Keratinocyte (primary cell): ENCODE data around the gene TBC1D2. TPM values are rescaled to one million over a fixed set of nuclear protein-coding genes. Genes with fewer than 3 reads are reported as not detected.
A peak's percentile ranks its signal among the peaks of the same experiment; 100 is the strongest.
"Not testable (repeated sequence)": the region's sequence is repeated elsewhere in the genome, so short reads cannot be mapped to it uniquely, and the experiment has no call there.

ENCODE experiments used
- DNase-seq: peaks from one replicate; pipeline ENCODE4 v3.0.0-alpha.2; 2011; ENCODE audit warnings: low read depth, missing footprints, low spot score
- FAIRE-seq: peaks from 2 replicates; lab custom pipeline; 2011; peaks lifted over from hg19 to GRCh38; lab: Jason Lieb, UNC
- H2AFZ ChIP-seq: 2 replicates; pipeline ENCODE4 v1.6.0; 2012; ENCODE audit warnings: low read length, control low read depth, inconsistent platforms; ENCODE audit not compliant: control insufficient read depth
- H3K27ac ChIP-seq: 2 replicates; pipeline ENCODE4 v1.5.1; 2011; ENCODE audit warnings: low read length; ENCODE audit not compliant: control insufficient read depth, insufficient read depth
- H3K27me3 ChIP-seq: 3 replicates; pipeline ENCODE4 v1.6.0; 2011; ENCODE audit warnings: low read length; ENCODE audit not compliant: control insufficient read depth, insufficient read depth; ENCODE audit errors: extremely low read depth
- H3K36me3 ChIP-seq, 2 experiments: 2 replicates in 1 of 2; 3 replicates in 1 of 2; pipeline ENCODE4 v1.5.1; 2011; ENCODE audit warnings: low read length in 2 of 2, mild to moderate bottlenecking in 1 of 2; ENCODE audit not compliant: control insufficient read depth in 2 of 2, insufficient read depth in 2 of 2; ENCODE audit errors: extremely low read depth in 1 of 2
- H3K4me1 ChIP-seq: 3 replicates; pipeline ENCODE4 v1.5.1; 2011; ENCODE audit warnings: low read length; ENCODE audit not compliant: control insufficient read depth, insufficient read depth; ENCODE audit errors: extremely low read depth
- H3K4me2 ChIP-seq: 3 replicates; pipeline ENCODE4 v1.6.0; 2011; ENCODE audit warnings: low read depth, low read length; ENCODE audit not compliant: control insufficient read depth, insufficient read depth; ENCODE audit errors: extremely low read depth
- H3K4me3 ChIP-seq, 3 experiments: fragments of 200-600 bp in 1 of 3; sonication (generic) in 1 of 3; 2 replicates in 2 of 3; 3 replicates in 1 of 3; pipeline ENCODE4 v1.5.1; 2011 to 2016; ENCODE audit warnings: low read length in 3 of 3, mild to moderate bottlenecking in 3 of 3, control low read depth in 2 of 3, inconsistent platforms in 1 of 3, low read depth in 1 of 3, mixed read lengths in 1 of 3, mixed run types in 1 of 3, moderate library complexity in 1 of 3; ENCODE audit not compliant: control insufficient read depth in 2 of 3, insufficient read depth in 2 of 3; ENCODE audit errors: extremely low read depth in 1 of 3
- H3K79me2 ChIP-seq: 2 replicates; pipeline ENCODE4 v1.6.0; 2012; ENCODE audit warnings: low read length; ENCODE audit not compliant: control insufficient read depth, insufficient read depth
- H3K9ac ChIP-seq: 3 replicates; pipeline ENCODE4 v1.6.0; 2011; ENCODE audit warnings: low read length; ENCODE audit not compliant: control insufficient read depth, insufficient read depth; ENCODE audit errors: extremely low read depth
- H3K9me1 ChIP-seq: 3 replicates; pipeline ENCODE4 v1.6.0; 2011; ENCODE audit warnings: low read length; ENCODE audit not compliant: control insufficient read depth, insufficient read depth; ENCODE audit errors: extremely low read depth
- H3K9me3 ChIP-seq: 2 replicates; pipeline ENCODE4 v1.5.1; 2012; ENCODE audit warnings: low read depth, low read length; ENCODE audit not compliant: control insufficient read depth
- H4K20me1 ChIP-seq: 3 replicates; pipeline ENCODE4 v1.6.0; 2011; ENCODE audit warnings: low read length; ENCODE audit not compliant: control insufficient read depth, insufficient read depth; ENCODE audit errors: extremely low read depth
- EZH2 ChIP-seq: IDR thresholded peaks from one replicate; pipeline ENCODE4 v1.6.1; 2012; ENCODE audit warnings: inconsistent platforms, mild to moderate bottlenecking, low read length, moderate library complexity
- dilution Hi-C: fragments of 300-500 bp; cut with MboI; formaldehyde crosslinking; loops from one replicate; pipeline ENCODE4 v1.7.0; 2020; ENCODE audit warnings: low sequenced_read_pairs; ENCODE audit not compliant: extremely low pct_ligation_motif_present
- polyA plus RNA-seq, 5 experiments: library from polyadenylated mRNA; depleted of rRNA in 3 of 5; stranded (reverse) in 3 of 5; stranded (forward) in 1 of 5; unstranded in 1 of 5; fragments of >200 nt; gene quantifications; 1 replicate in 1 of 5; 2 replicates in 3 of 5; 3 replicates in 1 of 5; pipeline versions ENCODE4 v1.2.1 to v1.2.3, GENCODE V29; 2011 to 2012; ENCODE audit warnings: missing spikeins in 2 of 5, low read depth in 1 of 5, low replicate concordance in 1 of 5
- TF ChIP-seq, protein P1 (sequence below), 3 experiments: IDR thresholded peaks in 1 of 3; conservative IDR thresholded peaks in 1 of 3; optimal IDR thresholded peaks in 1 of 3; 2 replicates in 2 of 3; 3 replicates in 1 of 3; pipeline versions ENCODE3 to v1.5.1; 2011; ENCODE audit warnings: low read length in 3 of 3, mild to moderate bottlenecking in 3 of 3, moderate library complexity in 2 of 3, control low read depth in 1 of 3, inconsistent platforms in 1 of 3; ENCODE audit not compliant: insufficient read depth in 2 of 3; ENCODE audit errors: extremely low read depth in 1 of 3

TBC1D2 gene
- polyA plus RNA-seq, 1 donor (not counting 4 experiments of a cell fraction or from before 2014, with no cell fraction given): 59.2 TPM

- Histone ChIP-seq H3K79me2 (no peaks in the 10 kb centered on the region), H3K27ac (no peak overlapping the region), H3K4me1 (no peaks in the 10 kb centered on the region), H3K9ac (no peak overlapping the region), H3K27me3 (no peaks in the 10 kb centered on the region), H3K9me3 (no peaks in the 10 kb centered on the region), H3K36me3 (no peaks in the 10 kb centered on the region), H3K4me2 (no peak overlapping the region), H2AFZ (no peak overlapping the region), H4K20me1 (no peaks in the 10 kb centered on the region), H3K4me3 (no peak overlapping the region), H3K9me1 (no peaks in the 10 kb centered on the region)
- no peak for TF ChIP-seq EZH2
- TF ChIP-seq, protein P1, sequence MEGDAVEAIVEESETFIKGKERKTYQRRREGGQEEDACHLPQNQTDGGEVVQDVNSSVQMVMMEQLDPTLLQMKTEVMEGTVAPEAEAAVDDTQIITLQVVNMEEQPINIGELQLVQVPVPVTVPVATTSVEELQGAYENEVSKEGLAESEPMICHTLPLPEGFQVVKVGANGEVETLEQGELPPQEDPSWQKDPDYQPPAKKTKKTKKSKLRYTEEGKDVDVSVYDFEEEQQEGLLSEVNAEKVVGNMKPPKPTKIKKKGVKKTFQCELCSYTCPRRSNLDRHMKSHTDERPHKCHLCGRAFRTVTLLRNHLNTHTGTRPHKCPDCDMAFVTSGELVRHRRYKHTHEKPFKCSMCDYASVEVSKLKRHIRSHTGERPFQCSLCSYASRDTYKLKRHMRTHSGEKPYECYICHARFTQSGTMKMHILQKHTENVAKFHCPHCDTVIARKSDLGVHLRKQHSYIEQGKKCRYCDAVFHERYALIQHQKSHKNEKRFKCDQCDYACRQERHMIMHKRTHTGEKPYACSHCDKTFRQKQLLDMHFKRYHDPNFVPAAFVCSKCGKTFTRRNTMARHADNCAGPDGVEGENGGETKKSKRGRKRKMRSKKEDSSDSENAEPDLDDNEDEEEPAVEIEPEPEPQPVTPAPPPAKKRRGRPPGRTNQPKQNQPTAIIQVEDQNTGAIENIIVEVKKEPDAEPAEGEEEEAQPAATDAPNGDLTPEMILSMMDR (optimal IDR thresholded peaks at IDR 0.05 in 1 of 3, IDR thresholded peaks at IDR 0.05 in 1 of 3, conservative IDR thresholded peaks at IDR 0.05 in 1 of 3; ENCODE audit: extremely low read depth in 1 of 3, insufficient read depth in 2 of 3, low read length in 3 of 3): no peak
- FAIRE-seq: no peak
- no peak for DNase-seq
- dilution Hi-C loops: no loop called here
Observed at GRCh38 chr9:98272083-98272482, 16.6 kb upstream of the TBC1D2 start.

GRCh38 chr9:98271479-98271878 lies 16.0 kb upstream of the TBC1D2 start:
- Histone ChIP-seq H3K27ac (no peak overlapping the region), H3K4me1 (no peaks in the 10 kb centered on the region), H3K9me1 (no peaks in the 10 kb centered on the region), H4K20me1 (no peaks in the 10 kb centered on the region), H3K79me2 (no peaks in the 10 kb centered on the region), H3K27me3 (no peaks in the 10 kb centered on the region), H3K9ac (no peak overlapping the region), H2AFZ (no peak overlapping the region), H3K4me2 (no peak overlapping the region), H3K36me3 (no peaks in the 10 kb centered on the region), H3K9me3 (no peaks in the 10 kb centered on the region), H3K4me3 (no peak overlapping the region)
- TF ChIP-seq EZH2: no peak
- TF ChIP-seq, protein P1 (optimal IDR thresholded peaks at IDR 0.05 in 1 of 3, IDR thresholded peaks at IDR 0.05 in 1 of 3, conservative IDR thresholded peaks at IDR 0.05 in 1 of 3; ENCODE audit: extremely low read depth in 1 of 3, insufficient read depth in 2 of 3, low read length in 3 of 3): no peak
- DNase-seq: no peak
- FAIRE-seq: no peak
- dilution Hi-C loops: no loop called here

DNA sequence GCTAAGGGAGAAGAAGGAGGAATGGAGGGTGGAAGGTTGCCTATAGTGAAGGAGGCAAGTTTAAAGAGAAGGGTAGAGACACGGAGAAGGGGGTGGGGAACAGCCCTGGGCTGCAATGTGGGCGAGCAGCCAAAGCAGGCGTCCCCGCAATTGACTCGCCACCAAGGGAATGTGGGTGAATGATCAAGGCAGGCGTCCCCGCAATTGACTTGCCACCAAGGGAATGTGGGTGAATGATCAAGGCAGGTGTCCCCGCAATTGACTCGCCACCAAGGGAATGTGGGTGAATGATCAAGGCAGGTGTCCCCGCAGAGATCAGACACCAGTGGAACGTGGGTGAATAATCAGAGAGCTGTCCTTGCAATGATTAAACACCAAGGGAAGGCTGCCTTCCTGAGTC lies 14.8 kb upstream of the TBC1D2 start:
- H3K4me3 ChIP-seq, H3K36me3 ChIP-seq, H4K20me1 ChIP-seq, H3K79me2 ChIP-seq, H2AFZ ChIP-seq, H3K27ac ChIP-seq, H3K4me2 ChIP-seq, H3K27me3 ChIP-seq, DNase-seq, dilution Hi-C loops, H3K9ac ChIP-seq, H3K9me3 ChIP-seq, H3K9me1 ChIP-seq, H3K4me1 ChIP-seq: not testable (repeated sequence)
- peak; percentile 52 for FAIRE-seq

GRCh38 chr9:98269652-98270051 lies 14.2 kb upstream of the TBC1D2 start:
- H3K9ac ChIP-seq, H4K20me1 ChIP-seq, H3K79me2 ChIP-seq, FAIRE-seq, H3K4me2 ChIP-seq, H3K27ac ChIP-seq, H3K27me3 ChIP-seq, H3K4me3 ChIP-seq, H3K9me3 ChIP-seq, H3K4me1 ChIP-seq, H2AFZ ChIP-seq, H3K36me3 ChIP-seq, dilution Hi-C loops, H3K9me1 ChIP-seq, DNase-seq: not testable (repeated sequence)
